Measurements from ENCODE around the gene LRRC55. TPM values are rescaled to one million over a fixed set of nuclear protein-coding genes. Genes with fewer than 3 reads are reported as not detected.

LRRC55 gene
- total RNA-seq, 1 experiment from 2014 or later = not detected

GRCh38 chr11:57213342-57214097, 31.8 kb downstream of the LRRC55 start:
- CTCF ChIA-PET = no interaction called here
- no peak for TF ChIP-seq REST (IDR thresholded peaks at IDR 0.05; ENCODE audit: low read depth)
- TF ChIP-seq POLR2A (IDR thresholded peaks at IDR 0.05; ENCODE audit: borderline replicate concordance, extremely low read depth, insufficient read depth, insufficient read length) = no peak
- no peak for TF ChIP-seq SIN3A (IDR thresholded peaks at IDR 0.05; ENCODE audit: low read depth)
- no peak for TF ChIP-seq SRF (IDR thresholded peaks at IDR 0.05; ENCODE audit: low read depth)
- no peak for TF ChIP-seq RAD21 (IDR thresholded peaks at IDR 0.05; ENCODE audit: low read depth)
- TF ChIP-seq POLR2AphosphoS5 (IDR thresholded peaks at IDR 0.05; ENCODE audit: low read depth, low read length) = no peak
- TF ChIP-seq EZH2 (IDR thresholded peaks at IDR 0.05) = no peak
- no peak for TF ChIP-seq ELF1 (IDR thresholded peaks at IDR 0.05; ENCODE audit: borderline replicate concordance, low read depth)
- TF ChIP-seq SP1 (IDR thresholded peaks at IDR 0.05; ENCODE audit: low read depth) = no peak
- no peak for ATAC-seq

More at GRCh38 chr11:57213342-57214097, 31.8 kb downstream of the LRRC55 start:
- ChIA-PET RAD21 (ENCODE audit: low non-redundant PET in 1 of 2, low total read pairs in 2 of 2, uncharacterized antibody in 2 of 2, unreplicated experiment in 2 of 2) (no interaction called here), POLR2A (no interaction called here)
- Histone ChIP-seq H3K27me3 (ENCODE audit: insufficient read depth, low read length) (peaks cover 5% of the 10 kb centered on the region; the same call in 1 of the 2 replicates), H4K20me1 (ENCODE audit: insufficient read depth) (no peaks in the 10 kb centered on the region), H3K36me3 (ENCODE audit: control insufficient read depth in 1 of 2, insufficient read depth in 2 of 2, low read length in 2 of 2) (no peaks in the 10 kb centered on the region), H3K9ac (ENCODE audit: low read length) (no peak overlapping the region), H3K9me3 (ENCODE audit: control insufficient read depth in 1 of 2, insufficient read depth in 1 of 2, low read depth in 1 of 2, low read length in 2 of 2) (no peaks in the 10 kb centered on the region), H3K79me2 (ENCODE audit: insufficient read depth, low read length) (no peaks in the 10 kb centered on the region), H3K9me2 (ENCODE audit: insufficient read depth) (no peaks in the 10 kb centered on the region), H3K4me2 (ENCODE audit: low read length) (no peak overlapping the region), H3K4me1 (ENCODE audit: control insufficient read depth in 1 of 2, insufficient read depth in 2 of 2, low read length in 2 of 2) (no peaks in the 10 kb centered on the region), H2AFZ (ENCODE audit: low read depth, low read length, poor library complexity, severe bottlenecking) (no peak overlapping the region), H3K4me3 (replicated peaks in 1 of 2; ENCODE audit: low read depth in 1 of 2, low read length in 2 of 2) (no peak overlapping the region), H3K27ac (ENCODE audit: low read depth, low read length) (no peak overlapping the region)
- DNase-seq (ENCODE audit: low read depth, low spot score) = no peak
- BruUV-seq (replicated peaks) = no TSS peak
- intact Hi-C loops (cut with micrococcal nuclease) = no loop called here
